ENCODE results near the gene SASS6.

SASS6 gene

DNA sequence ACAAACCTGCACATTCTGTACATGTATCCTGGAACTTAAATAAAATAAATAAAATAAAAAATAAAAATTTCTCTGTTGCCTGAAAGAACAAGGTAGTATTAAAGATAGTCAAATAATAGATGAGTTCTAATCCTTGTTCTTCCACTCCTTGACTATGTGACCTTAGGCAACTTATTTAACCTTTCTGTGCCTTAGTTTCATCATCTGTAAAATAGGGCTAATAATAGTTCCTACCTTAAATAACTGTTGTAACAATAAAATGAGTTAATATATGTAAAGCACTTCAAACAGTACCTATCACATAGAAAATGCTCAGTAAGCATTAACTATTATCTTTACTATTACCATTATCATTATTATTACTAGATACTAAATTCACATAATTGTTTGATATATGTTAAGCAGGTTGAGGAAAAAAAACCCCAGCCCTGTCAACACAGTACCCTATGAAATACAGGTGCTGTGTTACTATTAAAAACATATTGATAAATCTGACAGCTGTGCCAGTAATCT, 23.1 kb downstream of the SASS6 start:
- H3K27ac ChIP-seq (ENCODE audit: low read depth, low read length): no peak overlapping the region
- no peaks in the 10 kb centered on the region for H3K27me3 ChIP-seq (ENCODE audit: control insufficient read depth, insufficient read depth, low read length)
- H3K36me3 ChIP-seq (ENCODE audit: control insufficient read depth, insufficient read depth, low read length): peaks cover 49% of the 10 kb centered on the region
- no peaks in the 10 kb centered on the region for H3K9me3 ChIP-seq (ENCODE audit: control insufficient read depth, insufficient read depth, low read depth, low read length)
- no peak overlapping the region for H3K9ac ChIP-seq (ENCODE audit: low read length)
- no peak overlapping the region for H3K4me3 ChIP-seq (ENCODE audit: low read depth, low read length)
- no peaks in the 10 kb centered on the region for H3K4me1 ChIP-seq (ENCODE audit: control insufficient read depth, insufficient read depth, low read length)

DNA sequence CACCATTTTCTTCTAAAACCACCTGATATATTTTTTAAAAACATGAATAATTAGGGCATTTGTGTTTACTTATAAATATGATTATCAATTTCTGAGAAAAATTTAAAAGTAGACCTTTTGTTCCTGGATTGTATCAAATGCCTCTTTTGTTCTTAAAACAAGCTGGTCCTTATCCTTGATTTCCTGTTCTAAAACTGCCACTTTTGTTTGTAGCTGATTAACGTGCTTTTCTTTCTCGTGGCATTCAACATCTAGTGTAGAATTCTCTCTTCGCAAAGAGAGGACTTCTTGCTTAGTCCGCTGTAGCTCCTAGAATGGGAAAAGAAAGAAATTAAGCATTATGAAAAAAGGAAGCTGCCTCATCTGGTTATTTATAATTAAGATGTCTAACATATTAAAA, 25.0 kb downstream of the SASS6 start:
- no peak overlapping the region for H3K4me3 ChIP-seq (ENCODE audit: low read depth, low read length)
- H3K27me3 ChIP-seq (ENCODE audit: control insufficient read depth, insufficient read depth, low read length): no peaks in the 10 kb centered on the region
- H3K36me3 ChIP-seq (ENCODE audit: control insufficient read depth, insufficient read depth, low read length): peaks cover 65% of the 10 kb centered on the region
- no peaks in the 10 kb centered on the region for H3K9me3 ChIP-seq (ENCODE audit: control insufficient read depth, insufficient read depth, low read depth, low read length)
- no peaks in the 10 kb centered on the region for H3K4me1 ChIP-seq (ENCODE audit: control insufficient read depth, insufficient read depth, low read length)
- no peak overlapping the region for H3K27ac ChIP-seq (ENCODE audit: low read depth, low read length)
- no peak overlapping the region for H3K9ac ChIP-seq (ENCODE audit: low read length)

DNA sequence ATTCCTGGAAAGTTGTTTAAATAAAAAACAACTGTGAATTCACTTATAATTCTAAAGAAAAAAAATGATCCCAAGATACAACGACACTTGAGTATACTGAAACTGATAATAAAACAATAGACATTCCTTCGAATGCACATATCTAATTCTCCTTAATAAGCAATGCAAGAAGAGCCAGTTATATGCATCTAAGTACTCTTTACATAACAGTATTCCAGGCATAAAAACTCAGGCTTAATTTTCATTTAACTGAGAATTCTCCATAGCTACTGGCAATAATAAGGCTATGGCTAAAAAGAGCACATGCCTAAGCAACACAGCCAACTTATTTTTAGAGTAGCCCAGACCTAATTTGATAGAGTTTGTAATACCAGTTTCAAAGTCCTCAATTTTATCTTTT, 31.2 kb downstream of the SASS6 start:
- Histone ChIP-seq H3K27ac (ENCODE audit: low read depth, low read length) (no peak overlapping the region), H3K9ac (ENCODE audit: low read length) (no peak overlapping the region), H3K4me1 (ENCODE audit: control insufficient read depth, insufficient read depth, low read length) (no peaks in the 10 kb centered on the region), H3K36me3 (ENCODE audit: control insufficient read depth, insufficient read depth, low read length) (peaks cover 76% of the 10 kb centered on the region), H3K9me3 (ENCODE audit: control insufficient read depth, insufficient read depth, low read depth, low read length) (no peaks in the 10 kb centered on the region), H3K27me3 (ENCODE audit: control insufficient read depth, insufficient read depth, low read length) (no peaks in the 10 kb centered on the region), H3K4me3 (ENCODE audit: low read depth, low read length) (no peak overlapping the region)

DNA sequence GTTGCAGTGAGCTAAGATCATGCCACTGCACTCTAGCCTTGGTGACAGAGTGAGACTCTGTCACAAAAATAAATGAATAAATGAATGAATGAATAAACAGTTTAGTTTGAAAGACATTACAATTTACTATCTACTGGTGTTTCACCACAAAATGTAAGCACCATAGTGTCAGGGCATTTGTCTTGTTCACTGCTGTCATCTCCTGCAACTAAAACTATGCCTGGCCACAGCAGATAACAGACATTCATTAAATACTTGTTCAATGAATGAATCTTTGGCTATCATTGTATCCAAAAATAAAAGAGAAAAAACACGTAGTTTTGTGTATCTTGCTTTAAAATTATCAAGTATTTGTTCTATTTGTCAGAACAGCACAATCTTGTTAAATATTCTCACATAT, 32.5 kb downstream of the SASS6 start:
- Histone ChIP-seq H3K27me3 (ENCODE audit: control insufficient read depth, insufficient read depth, low read length) (no peaks in the 10 kb centered on the region), H3K4me1 (ENCODE audit: control insufficient read depth, insufficient read depth, low read length) (no peaks in the 10 kb centered on the region), H3K9me3 (ENCODE audit: control insufficient read depth, insufficient read depth, low read depth, low read length) (no peaks in the 10 kb centered on the region), H3K27ac (ENCODE audit: low read depth, low read length) (no peak overlapping the region), H3K36me3 (ENCODE audit: control insufficient read depth, insufficient read depth, low read length) (peaks cover 73% of the 10 kb centered on the region), H3K4me3 (ENCODE audit: low read depth, low read length) (no peak overlapping the region), H3K9ac (ENCODE audit: low read length) (no peak overlapping the region)

DNA sequence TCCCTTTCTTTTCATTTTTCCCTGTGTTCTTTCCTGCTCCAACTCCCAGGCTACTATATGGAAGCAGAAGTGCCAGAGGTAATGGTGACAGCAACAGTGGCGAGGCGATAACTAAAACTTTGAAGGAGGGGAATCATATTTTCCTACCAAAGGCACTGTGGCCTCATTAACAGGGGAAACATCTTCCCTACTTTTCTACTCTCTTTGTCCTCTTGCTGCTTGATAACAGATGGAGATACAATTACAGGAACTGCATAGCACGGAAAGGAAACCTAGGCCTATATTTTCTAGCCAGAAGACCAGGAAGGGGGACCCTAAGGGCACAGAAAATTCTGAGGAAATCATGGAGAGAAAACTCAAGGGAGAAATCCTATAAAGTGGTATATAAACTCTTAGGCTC, 42.3 kb downstream of the SASS6 start:
- Histone ChIP-seq H3K9ac (ENCODE audit: low read length) (no peak overlapping the region), H3K36me3 (ENCODE audit: control insufficient read depth, insufficient read depth, low read length) (peaks cover 33% of the 10 kb centered on the region), H3K9me3 (ENCODE audit: control insufficient read depth, insufficient read depth, low read depth, low read length) (no peaks in the 10 kb centered on the region), H3K27me3 (ENCODE audit: control insufficient read depth, insufficient read depth, low read length) (no peaks in the 10 kb centered on the region), H3K4me3 (ENCODE audit: low read depth, low read length) (no peak overlapping the region), H3K27ac (ENCODE audit: low read depth, low read length) (no peak overlapping the region), H3K4me1 (ENCODE audit: control insufficient read depth, insufficient read depth, low read length) (no peaks in the 10 kb centered on the region)

DNA sequence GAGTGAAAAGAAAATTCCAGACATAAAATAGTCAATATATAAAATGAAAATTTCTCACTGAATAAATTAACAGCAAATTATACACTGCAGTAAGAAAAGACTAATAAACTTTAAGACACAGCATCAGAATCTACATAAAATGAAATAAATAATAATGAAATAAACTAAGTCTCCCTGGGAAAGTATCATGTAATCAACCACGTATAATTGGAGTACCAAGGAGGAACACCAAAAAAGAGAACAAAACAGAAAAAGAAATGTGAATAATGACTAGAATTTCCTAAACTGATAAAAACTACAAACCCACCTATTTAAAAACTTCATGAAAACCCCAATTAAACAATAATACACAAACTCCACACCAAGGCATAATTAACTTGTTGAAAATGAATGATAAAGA, 43.6 kb downstream of the SASS6 start:
- no peaks in the 10 kb centered on the region for H3K27me3 ChIP-seq (ENCODE audit: control insufficient read depth, insufficient read depth, low read length)
- H3K36me3 ChIP-seq (ENCODE audit: control insufficient read depth, insufficient read depth, low read length): peaks cover 30% of the 10 kb centered on the region
- H3K9ac ChIP-seq (ENCODE audit: low read length): no peak overlapping the region
- H3K27ac ChIP-seq (ENCODE audit: low read depth, low read length): no peak overlapping the region
- H3K4me3 ChIP-seq (ENCODE audit: low read depth, low read length): no peak overlapping the region
- H3K4me1 ChIP-seq (ENCODE audit: control insufficient read depth, insufficient read depth, low read length): no peaks in the 10 kb centered on the region
- H3K9me3 ChIP-seq (ENCODE audit: control insufficient read depth, insufficient read depth, low read depth, low read length): no peaks in the 10 kb centered on the region

DNA sequence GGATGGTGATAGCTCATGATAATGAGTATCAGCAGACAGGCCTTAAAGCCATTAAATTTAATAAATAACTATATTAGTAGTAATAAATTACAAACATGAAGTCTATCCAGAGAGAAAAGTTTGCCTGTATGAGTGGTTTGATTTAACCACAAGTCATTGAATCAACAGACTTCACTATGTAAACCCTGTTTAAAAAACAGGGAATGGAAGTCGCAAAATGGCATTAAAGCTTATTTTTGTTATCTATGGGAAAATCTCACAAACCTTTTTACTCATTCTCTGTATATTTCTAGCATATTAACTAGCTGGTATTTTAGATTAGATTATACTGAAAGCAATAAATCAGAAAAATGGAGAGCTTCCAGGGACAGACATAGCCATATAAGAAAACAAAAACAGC, 45.3 kb downstream of the SASS6 start:
- H3K4me1 ChIP-seq (ENCODE audit: control insufficient read depth, insufficient read depth, low read length): no peaks in the 10 kb centered on the region
- no peak overlapping the region for H3K27ac ChIP-seq (ENCODE audit: low read depth, low read length)
- H3K36me3 ChIP-seq (ENCODE audit: control insufficient read depth, insufficient read depth, low read length): peaks cover 36% of the 10 kb centered on the region
- H3K9ac ChIP-seq (ENCODE audit: low read length): no peak overlapping the region
- no peak overlapping the region for H3K4me3 ChIP-seq (ENCODE audit: low read depth, low read length)
- no peaks in the 10 kb centered on the region for H3K27me3 ChIP-seq (ENCODE audit: control insufficient read depth, insufficient read depth, low read length)
- no peaks in the 10 kb centered on the region for H3K9me3 ChIP-seq (ENCODE audit: control insufficient read depth, insufficient read depth, low read depth, low read length)

DNA sequence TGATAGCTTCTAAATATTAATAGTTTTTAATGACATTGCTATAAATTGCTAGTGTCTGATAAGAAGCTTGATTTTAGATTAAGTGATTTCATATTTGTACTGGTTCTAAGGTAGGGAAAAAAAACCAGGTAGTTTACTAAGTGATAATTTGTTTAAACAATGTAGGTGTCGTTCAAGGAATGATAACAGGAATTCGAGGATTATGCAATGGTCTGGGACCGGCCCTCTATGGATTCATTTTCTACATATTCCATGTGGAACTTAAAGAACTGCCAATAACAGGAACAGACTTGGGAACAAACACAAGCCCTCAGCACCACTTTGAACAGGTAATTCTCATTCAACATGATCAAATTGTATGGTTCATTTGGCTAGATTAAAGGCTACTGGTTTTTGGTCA, 52.4 kb downstream of the SASS6 start:
- H3K4me3 ChIP-seq (ENCODE audit: low read depth, low read length): no peak overlapping the region
- peaks cover 77% of the 10 kb centered on the region for H3K36me3 ChIP-seq (ENCODE audit: control insufficient read depth, insufficient read depth, low read length)
- H3K4me1 ChIP-seq (ENCODE audit: control insufficient read depth, insufficient read depth, low read length): peaks cover 3% of the 10 kb centered on the region; the same call in 1 of the 2 replicates
- H3K27ac ChIP-seq (ENCODE audit: low read depth, low read length): no peak overlapping the region
- no peak overlapping the region for H3K9ac ChIP-seq (ENCODE audit: low read length)
- no peaks in the 10 kb centered on the region for H3K9me3 ChIP-seq (ENCODE audit: control insufficient read depth, insufficient read depth, low read depth, low read length)
- H3K27me3 ChIP-seq (ENCODE audit: control insufficient read depth, insufficient read depth, low read length): no peaks in the 10 kb centered on the region

DNA sequence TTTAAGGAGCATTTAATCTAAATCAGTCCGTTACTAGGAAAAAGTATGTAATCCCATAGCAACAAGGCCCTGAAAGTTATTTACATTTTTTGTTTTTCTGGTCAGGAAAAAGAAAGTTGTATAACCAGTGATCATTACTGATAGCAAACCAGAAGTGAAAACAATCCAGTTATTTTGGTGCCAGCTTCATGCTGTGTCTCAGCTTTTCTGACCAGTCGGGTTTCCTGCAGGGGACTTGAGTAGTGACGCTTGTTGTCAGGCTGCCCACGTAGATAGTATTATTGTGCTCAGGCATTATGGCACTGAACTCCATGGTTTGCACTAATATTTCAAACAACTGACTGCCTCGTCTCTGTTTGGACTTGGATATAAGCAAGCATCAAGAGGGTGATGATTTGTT, 55.2 kb downstream of the SASS6 start:
- no peak overlapping the region for H3K4me3 ChIP-seq (ENCODE audit: low read depth, low read length)
- no peak overlapping the region for H3K27ac ChIP-seq (ENCODE audit: low read depth, low read length)
- H3K27me3 ChIP-seq (ENCODE audit: control insufficient read depth, insufficient read depth, low read length): no peaks in the 10 kb centered on the region
- no peak overlapping the region for H3K9ac ChIP-seq (ENCODE audit: low read length)
- peaks cover 3% of the 10 kb centered on the region; the same call in 1 of the 2 replicates for H3K4me1 ChIP-seq (ENCODE audit: control insufficient read depth, insufficient read depth, low read length)
- H3K9me3 ChIP-seq (ENCODE audit: control insufficient read depth, insufficient read depth, low read depth, low read length): no peaks in the 10 kb centered on the region
- peaks cover 76% of the 10 kb centered on the region for H3K36me3 ChIP-seq (ENCODE audit: control insufficient read depth, insufficient read depth, low read length)

DNA sequence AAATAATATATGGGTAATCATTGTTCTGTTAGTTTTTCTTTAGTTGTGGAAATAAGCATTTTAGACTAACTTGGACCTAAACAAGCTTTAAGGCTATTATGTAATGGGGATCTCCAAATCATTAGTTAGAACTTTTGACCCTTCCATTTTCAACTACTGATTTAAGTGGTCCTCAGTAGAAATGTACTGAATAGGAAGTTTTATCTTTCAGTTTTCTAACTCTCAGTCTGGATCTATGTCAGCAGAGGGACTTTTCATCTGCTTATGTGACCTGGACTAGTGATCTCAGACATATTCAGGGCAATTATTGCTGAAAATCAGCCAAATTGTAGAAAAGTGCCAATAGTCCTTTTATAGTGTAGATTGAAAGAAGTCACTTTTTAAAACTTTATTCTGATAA, 56.0 kb downstream of the SASS6 start:
- peaks cover 76% of the 10 kb centered on the region for H3K36me3 ChIP-seq (ENCODE audit: control insufficient read depth, insufficient read depth, low read length)

DNA sequence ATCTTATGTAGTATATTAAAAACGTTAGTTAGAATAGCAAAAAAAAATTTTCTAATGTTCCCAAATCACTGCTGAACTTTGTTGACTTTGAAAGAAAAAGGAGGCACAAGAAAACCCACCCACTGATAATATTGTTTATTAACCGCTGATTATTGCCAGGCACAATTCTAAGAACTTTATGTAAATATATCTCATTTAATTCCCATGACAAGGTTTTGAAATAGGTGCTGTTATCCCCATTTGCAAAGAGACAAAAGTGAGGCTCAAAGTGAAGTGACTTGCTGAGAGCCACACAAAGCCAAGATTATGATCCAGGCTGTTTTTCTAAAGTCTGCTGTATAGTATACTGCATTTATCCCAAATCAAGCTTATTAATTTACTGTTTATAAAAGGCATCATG, 56.4 kb downstream of the SASS6 start:
- no peak overlapping the region for H3K4me3 ChIP-seq (ENCODE audit: low read depth, low read length)
- H3K36me3 ChIP-seq (ENCODE audit: control insufficient read depth, insufficient read depth, low read length): peaks cover 76% of the 10 kb centered on the region
- no peaks in the 10 kb centered on the region for H3K27me3 ChIP-seq (ENCODE audit: control insufficient read depth, insufficient read depth, low read length)
- no peaks in the 10 kb centered on the region for H3K9me3 ChIP-seq (ENCODE audit: control insufficient read depth, insufficient read depth, low read depth, low read length)
- H3K9ac ChIP-seq (ENCODE audit: low read length): no peak overlapping the region
- peak overlapping the region; percentile 19; the same call in 1 of the 2 replicates for H3K27ac ChIP-seq (ENCODE audit: low read depth, low read length)
- H3K4me1 ChIP-seq (ENCODE audit: control insufficient read depth, insufficient read depth, low read length): peaks cover 3% of the 10 kb centered on the region; the same call in 1 of the 2 replicates

More for the DNA sequence above, 56.0 kb downstream of the SASS6 start:
- Histone ChIP-seq H3K27ac (ENCODE audit: low read depth, low read length) (peak overlapping the region; percentile 19; the same call in 1 of the 2 replicates), H3K4me1 (ENCODE audit: control insufficient read depth, insufficient read depth, low read length) (peaks cover 3% of the 10 kb centered on the region; the same call in 1 of the 2 replicates), H3K9ac (ENCODE audit: low read length) (no peak overlapping the region), H3K9me3 (ENCODE audit: control insufficient read depth, insufficient read depth, low read depth, low read length) (no peaks in the 10 kb centered on the region), H3K4me3 (ENCODE audit: low read depth, low read length) (no peak overlapping the region), H3K27me3 (ENCODE audit: control insufficient read depth, insufficient read depth, low read length) (no peaks in the 10 kb centered on the region)

DNA sequence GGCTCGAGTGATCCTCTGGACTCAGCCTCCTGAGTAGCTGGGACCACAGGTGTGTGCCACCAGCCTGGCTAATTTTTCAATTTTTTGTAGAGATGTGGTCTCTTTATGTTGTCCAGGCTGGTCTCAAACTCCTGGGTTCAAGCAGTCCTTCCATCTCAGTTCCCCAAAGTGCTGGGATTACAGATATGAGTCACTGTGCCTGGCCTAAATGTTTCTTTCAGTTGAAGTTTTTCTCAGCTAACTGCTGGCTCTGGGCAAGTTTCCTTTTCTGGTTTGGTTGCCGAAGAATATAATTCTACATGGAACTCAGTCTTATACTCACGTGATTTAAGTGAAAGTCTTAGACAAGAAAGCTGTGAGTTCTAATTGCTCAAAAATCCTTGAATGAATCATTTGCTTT, 57.0 kb downstream of the SASS6 start:
- no peak overlapping the region for H3K9ac ChIP-seq (ENCODE audit: low read length)
- no peaks in the 10 kb centered on the region for H3K27me3 ChIP-seq (ENCODE audit: control insufficient read depth, insufficient read depth, low read length)
- H3K9me3 ChIP-seq (ENCODE audit: control insufficient read depth, insufficient read depth, low read depth, low read length): no peaks in the 10 kb centered on the region
- H3K4me3 ChIP-seq (ENCODE audit: low read depth, low read length): no peak overlapping the region
- H3K27ac ChIP-seq (ENCODE audit: low read depth, low read length): no peak overlapping the region
- H3K4me1 ChIP-seq (ENCODE audit: control insufficient read depth, insufficient read depth, low read length): peaks cover 3% of the 10 kb centered on the region; the same call in 1 of the 2 replicates
- H3K36me3 ChIP-seq (ENCODE audit: control insufficient read depth, insufficient read depth, low read length): peaks cover 73% of the 10 kb centered on the region
